Left renal cortex interstitium (tissue), 4 donors: ENCODE measurements around the gene ELF4. TPM values are rescaled to one million over a fixed set of nuclear protein-coding genes. Genes with fewer than 3 reads are reported as not detected.

Source experiments
- DNase-seq, 4 donors: peaks; one replicate each; pipeline ENCODE4 v3.0.0-alpha.2; 2013; ENCODE audit warnings: low read depth in 4 of 4, low spot score in 2 of 4, missing footprints in 1 of 4
- polyA plus RNA-seq, 4 donors: library from polyadenylated mRNA; unstranded; fragments of 120-200 nt; gene quantifications; one replicate each; pipeline ENCODE4 v1.2.1, GENCODE V29; 2013; ENCODE audit not compliant: insufficient read length in 4 of 4

ELF4 gene
- polyA plus RNA-seq, 4 donors: 10.6 to 12.1 (median 11.4) TPM

DNA sequence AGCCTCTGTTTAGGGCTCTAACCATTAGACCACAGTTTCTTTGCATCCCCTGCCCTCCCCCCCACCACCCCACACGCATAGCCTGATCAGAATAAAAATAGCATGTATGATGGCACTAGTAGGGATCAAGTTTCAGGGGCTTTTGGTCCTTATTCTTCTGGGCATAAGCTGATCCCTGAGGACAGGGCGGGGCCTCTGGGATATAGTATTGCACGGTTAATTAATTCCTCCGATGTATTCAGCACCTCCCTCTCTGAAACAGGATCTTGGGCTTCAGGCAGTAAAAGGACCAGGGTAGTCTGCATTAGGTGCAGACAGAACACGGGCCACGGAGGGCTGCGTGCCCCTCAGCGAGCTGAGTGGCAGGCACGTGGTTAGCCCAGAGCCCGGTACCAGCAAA lies 57.1 kb downstream of the ELF4 start:
- DNase-seq: no peak

DNA sequence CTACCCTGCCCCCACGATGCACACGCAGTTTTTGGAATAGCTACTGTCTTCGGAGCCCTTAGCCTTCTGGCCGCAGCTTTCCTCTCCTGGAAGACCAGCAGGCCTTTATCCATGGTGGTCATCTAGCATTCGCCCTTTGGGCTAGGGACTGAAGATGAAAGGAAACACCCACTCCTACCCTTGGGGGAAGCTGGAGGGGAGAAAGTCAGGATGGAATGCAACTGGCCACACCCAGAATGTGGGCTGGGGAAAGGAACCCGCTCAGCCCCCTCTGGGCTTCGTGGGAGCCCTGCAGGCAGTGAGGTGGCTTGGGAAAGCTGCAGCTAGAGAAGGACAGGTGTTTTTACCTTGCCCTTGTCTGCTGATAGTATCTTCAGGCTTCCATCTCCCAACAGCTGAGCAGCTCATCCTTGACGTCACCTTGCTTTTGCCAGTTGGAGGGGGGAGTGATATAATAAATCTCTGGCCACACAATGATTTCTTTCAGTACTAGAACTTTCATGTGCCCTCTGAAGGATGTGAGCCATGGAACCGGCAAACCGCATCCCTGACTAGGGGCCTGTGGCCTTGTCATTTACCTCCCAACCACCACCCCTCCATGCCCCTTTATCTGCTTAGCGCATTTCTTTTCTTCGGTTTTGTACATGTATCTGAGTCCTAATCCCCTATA lies 59.0 kb downstream of the ELF4 start:
- DNase-seq: no peak

- no peak for DNase-seq
Measured at GRCh38 chrX:130049821-130050220, 60.5 kb downstream of the ELF4 start.

DNA sequence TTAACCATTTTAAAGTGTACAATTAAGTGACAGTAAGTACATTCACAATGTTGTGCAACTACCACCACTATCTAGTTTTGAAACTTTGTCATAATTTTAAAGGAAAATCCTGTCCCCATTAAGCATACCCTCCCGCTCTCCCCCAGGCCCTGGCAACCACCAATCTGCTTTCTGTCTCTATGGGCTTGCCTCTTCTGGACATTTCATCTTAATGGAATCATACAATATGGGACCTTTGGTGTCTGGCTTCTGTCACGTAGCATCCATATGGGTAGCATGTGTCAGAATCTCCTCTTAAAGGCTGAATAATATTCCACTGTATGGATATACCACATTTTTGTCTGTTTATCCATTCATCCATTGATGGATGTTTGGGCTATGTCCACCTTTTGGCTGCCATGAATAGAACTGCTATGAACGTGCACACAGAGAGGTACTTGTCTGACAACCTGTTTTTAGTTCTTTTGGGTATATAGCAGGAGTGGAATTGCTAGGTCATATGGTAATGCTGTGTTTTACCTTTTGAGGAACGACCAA lies 61.5 kb downstream of the ELF4 start:
- no peak for DNase-seq

- DNase-seq: no peak
Measured at GRCh38 chrX:130047416-130047815, 62.9 kb downstream of the ELF4 start.

DNA sequence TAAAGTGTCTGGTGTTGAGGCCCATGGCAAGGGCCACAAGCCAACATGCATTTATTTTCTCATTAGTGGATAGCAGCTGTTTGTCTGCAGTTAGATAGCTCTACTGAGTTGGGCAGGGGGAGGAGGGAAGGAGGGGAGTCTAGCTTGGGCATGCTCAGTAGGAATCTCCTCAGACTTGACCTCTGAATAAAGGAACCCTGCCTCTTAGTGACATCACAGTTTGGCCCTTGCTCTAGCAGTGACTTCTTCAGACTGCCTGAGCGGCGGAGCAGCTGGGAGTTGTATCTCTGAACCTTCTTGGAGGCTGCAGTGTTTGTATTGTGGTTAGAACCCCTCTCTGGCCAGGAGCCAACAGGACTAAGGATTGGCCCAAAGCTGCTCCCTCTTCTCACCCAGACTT lies 70.5 kb downstream of the ELF4 start:
- no peak for DNase-seq

- DNase-seq: no peak
Measured at GRCh38 chrX:130034178-130034577, 76.1 kb downstream of the ELF4 start.

DNA sequence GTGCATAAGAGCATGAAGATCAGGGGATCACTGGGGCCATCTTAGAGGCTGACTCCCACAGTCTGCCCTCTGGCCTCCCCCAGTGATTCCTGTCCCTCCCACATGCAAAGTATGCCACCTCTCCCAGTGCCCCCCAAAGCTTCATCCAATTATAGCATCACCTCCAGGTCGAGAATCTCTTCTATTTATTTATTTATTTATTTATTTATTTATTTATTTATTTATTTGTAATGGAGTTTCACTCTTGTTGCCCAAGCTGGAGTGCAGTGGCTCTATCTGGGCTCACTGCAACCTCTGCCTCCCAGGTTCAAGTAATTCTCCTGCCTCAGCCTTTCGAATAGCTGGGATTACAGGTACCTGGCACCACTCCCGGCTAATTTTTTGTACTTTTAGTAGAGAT lies 77.7 kb downstream of the ELF4 start:
- no peak for DNase-seq

DNA sequence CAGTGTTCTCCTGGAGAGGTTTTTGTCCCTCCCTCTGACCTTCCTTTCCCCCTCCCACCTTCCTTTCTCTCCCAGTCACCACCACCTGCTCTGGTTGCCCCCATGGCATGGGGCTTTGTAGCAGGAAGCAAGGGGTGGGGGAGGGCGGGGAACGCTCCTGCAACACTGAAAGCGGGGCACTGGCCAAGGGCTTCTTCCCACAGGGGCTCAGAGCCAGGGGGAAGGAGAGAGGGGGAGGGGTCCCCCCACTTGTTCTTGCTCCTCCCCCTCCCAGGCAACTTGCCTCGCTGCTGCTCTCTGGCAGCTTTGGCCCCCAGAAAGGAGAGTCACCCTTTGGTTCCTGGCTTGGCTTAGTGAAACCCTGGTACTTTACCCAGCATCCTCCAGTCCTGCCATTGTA lies 79.5 kb downstream of the ELF4 start:
- no peak for DNase-seq

DNA sequence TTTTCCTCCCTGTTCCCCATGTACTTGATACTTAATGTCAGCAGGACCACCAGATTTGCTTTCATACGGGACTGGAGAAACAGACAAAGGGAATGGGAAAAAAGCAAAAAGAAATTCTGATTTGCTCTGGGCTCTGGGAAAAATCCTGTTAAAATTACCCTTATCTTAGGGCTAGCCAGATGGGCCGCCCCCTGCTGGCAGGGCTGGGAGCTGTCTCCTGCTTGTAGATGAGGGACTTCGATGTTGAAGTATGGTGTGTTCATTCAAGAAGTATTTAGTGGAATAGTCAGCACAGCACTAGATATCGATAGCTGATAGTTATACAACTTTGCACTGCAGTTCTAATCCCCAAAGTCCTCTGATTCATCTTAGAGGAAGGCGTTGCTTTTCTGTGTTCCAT lies 82.1 kb downstream of the ELF4 start:
- DNase-seq: no peak

DNA sequence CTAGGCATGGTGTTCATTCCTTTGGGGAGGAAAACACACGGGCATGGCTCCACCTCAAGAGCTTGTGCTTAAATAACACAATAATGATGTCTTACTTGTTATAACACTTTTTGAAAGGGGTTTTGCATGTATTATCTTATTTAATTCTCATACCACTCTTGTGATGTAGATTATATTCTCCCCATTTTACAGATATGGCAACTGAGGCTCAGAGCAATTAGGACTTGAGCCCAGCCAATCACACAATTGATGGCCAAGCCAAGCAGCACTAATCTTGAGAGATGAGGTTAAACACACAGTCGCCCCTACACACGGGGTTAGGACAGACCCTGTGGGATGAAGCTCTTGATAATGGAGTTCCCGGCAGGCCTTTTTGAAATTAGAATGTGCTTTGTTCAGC lies 82.7 kb downstream of the ELF4 start:
- DNase-seq: no peak

GRCh38 chrX:130025256-130025655 lies 85.0 kb downstream of the ELF4 start:
- DNase-seq: no peak

- DNase-seq: peak in 3 of 4 donors; percentile 15 to 50 (median 41)
Measured at GRCh38 chrX:130024127-130024526, 86.2 kb downstream of the ELF4 start.

- no peak for DNase-seq
Measured at GRCh38 chrX:130020661-130021324, 89.5 kb downstream of the ELF4 start.

DNA sequence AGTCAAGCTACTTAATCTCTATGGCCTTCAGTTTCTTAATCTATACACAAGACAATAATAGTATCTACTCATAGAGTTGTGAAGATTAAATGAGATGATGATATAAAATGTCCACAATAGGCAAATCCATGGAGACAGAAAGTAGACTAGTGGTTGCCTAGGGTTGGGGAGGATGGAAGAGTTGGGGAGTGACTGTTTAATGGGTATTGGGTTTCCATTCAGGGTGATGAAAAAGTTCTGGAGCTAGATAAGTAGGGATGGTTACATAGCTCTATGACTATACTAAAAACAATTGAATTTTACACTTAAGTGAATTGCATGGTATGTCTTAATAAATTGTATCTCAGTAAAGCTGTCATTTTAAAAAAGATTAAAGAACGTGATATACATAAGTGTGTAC lies 92.2 kb downstream of the ELF4 start:
- DNase-seq: no peak

- no peak for DNase-seq
Measured at GRCh38 chrX:130015181-130015580, 95.1 kb downstream of the ELF4 start.

Other genes starting within 250 kb of the ELF4 start
- 10 to 100 TPM; 25.0 to 28.7 (median 26.3) TPM for gene UTP14A, start 204.3 kb downstream of the ELF4 start, polyA plus RNA-seq
- gene BCORL1, start 127.9 kb downstream of the ELF4 start, polyA plus RNA-seq: 10 to 100 TPM; 14.4 to 24.8 (median 18.4) TPM
- gene AIFM1, start 55.3 kb upstream of the ELF4 start, polyA plus RNA-seq: 10 to 100 TPM; 72.5 to 94.5 (median 80.4) TPM
- under 1 TPM; 0.51 to 0.96 (median 0.76) TPM for gene RAB33A, start 61.5 kb upstream of the ELF4 start, polyA plus RNA-seq
- gene ZNF280C, start 158.4 kb upstream of the ELF4 start, polyA plus RNA-seq: 1 to 10 TPM; 5.3 to 9.0 (median 6.2) TPM
- 10 to 100 TPM; 17.1 to 36.1 (median 23.9) TPM for gene SLC25A14, start 229.4 kb upstream of the ELF4 start, polyA plus RNA-seq